Heart left ventricle (tissue), 13 donors: ENCODE measurements around the gene DTNB.

Experiments
- CTCF ChIP-seq, 12 donors: fragments of 200-600 bp; sonication (generic) in 4 of 12; IDR thresholded peaks; one replicate each; pipeline versions ENCODE4 v1.5.0 to v1.8.0; 2018 to 2022; ENCODE audit warnings: antibody characterized with exemption in 12 of 12, mild to moderate bottlenecking in 5 of 12
- POLR2A ChIP-seq, 2 donors: fragments of 450-650 bp; IDR thresholded peaks; one replicate each; pipeline ENCODE4 v1.6.1; 2017; ENCODE audit warnings: antibody characterized with exemption in 2 of 2, mild to moderate bottlenecking in 2 of 2, moderate library complexity in 2 of 2
- donor health status: ischemic (EF 13 %, LVEDD 7.1; RV severe dilation, severe dysfunction).
- donor health status: DM: no; HTN: yes; CAD: no.
- donor health status: DM: no; HTN: no; CAD: no.
- donor health status: ischemic (EF 25% LVEDD 6.9; RV normal size, moderate dysfunction).
- donor health status: ischemic (EF 25% LVEDD 5.7; RV mildly dilated, moderate dysfunction).
- donor health status: ischemic (EF 35%, LVEDD 5.7; RV mildly dilated, moderate dysfunction).
- donor health status: nonischemic (EF 11% LVEDD 7.7; RV severe dilation, severe dysfunction).
- donor health status: DM: yes; HTN: yes; CAD: no.
- donor health status: PGD.
- donor health status: ischemic (EF 29% LVEDD 5.4; RV normal size, mild dysfunction).
- donor health status: nonischemic (EF 23%, LVEDD 6.1; RV moderate dilation, normal function).

DNA sequence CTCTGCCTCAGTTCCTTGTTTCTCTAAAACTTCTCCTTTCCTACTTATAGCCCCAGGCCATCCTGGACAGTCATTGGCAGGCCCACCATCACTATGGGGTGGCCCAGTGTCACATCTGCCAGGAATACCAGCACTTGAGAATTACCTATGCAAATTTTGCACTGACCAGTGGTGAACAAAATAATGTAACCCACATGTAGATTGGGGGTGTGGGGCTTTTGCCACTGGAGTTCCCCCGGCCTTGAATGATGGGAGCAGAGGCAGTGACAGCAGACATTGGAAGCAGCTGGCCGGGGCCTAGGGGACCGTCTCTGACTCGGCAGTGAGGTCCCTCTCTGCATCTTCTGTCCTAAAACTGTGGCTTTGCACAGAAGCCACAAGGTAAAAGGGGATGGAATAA is 306.7 kb downstream of the DTNB start:
- TF ChIP-seq CTCF (IDR thresholded peaks at IDR 0.05) (no peak), POLR2A (IDR thresholded peaks at IDR 0.05) (no peak)
